ENCODE measurements around the gene KRTAP5-3. TPM values are rescaled to one million over a fixed set of nuclear protein-coding genes. Genes with fewer than 3 reads are reported as not detected.

Gene KRTAP5-3
- total and polyA plus RNA-seq, 2 of the 13 experiments (the other 11 are each of a cell fraction or from before 2014, with no cell fraction given) = not detected

DNA sequence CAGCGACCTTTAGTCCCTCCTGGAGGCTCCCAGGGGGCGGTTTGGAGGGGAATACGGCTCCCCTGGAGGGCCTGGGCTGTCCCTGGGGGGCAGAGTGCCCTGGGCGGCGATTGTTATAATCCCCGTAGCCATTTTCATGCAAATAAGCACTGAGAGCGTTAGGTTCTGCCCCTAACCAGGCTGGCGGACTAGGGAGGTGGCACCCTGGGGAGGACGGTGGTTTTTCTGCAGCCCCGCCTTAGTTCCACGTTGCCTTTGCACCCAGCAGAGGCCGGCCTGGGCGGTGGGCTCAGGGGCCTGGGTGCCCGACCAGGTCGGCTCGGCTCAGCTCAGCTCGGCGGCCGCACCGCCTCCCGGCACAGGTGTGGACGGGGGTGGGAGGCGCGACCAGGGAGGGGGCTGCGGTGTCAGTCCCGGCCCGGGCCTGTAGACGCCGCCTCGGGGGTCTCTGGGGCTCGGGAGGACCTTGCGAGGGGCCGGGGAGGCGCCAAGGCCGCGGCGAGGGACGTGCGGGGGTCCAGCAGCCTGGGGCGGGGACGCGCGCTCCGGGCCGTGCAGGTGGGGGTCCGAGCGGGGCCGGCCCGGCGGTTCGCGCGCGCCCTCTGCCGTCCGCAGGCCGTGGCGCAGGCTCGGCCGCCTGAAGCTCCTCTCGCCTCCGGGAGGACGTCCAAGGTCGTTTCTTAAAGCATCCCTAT is 33.9 kb downstream of the KRTAP5-3 start (continued):
- TF ChIP-seq, protein P1, sequence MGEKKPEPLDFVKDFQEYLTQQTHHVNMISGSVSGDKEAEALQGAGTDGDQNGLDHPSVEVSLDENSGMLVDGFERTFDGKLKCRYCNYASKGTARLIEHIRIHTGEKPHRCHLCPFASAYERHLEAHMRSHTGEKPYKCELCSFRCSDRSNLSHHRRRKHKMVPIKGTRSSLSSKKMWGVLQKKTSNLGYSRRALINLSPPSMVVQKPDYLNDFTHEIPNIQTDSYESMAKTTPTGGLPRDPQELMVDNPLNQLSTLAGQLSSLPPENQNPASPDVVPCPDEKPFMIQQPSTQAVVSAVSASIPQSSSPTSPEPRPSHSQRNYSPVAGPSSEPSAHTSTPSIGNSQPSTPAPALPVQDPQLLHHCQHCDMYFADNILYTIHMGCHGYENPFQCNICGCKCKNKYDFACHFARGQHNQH (CRISPR knock-in tag; IDR thresholded peaks at IDR 0.05) = no peak
- TF ChIP-seq MED1 (CRISPR knock-in tag; IDR thresholded peaks at IDR 0.05) (no peak), ZNF563 (CRISPR knock-in tag; IDR thresholded peaks at IDR 0.05) (no peak), CREB1 (IDR thresholded peaks at IDR 0.05) (no peak), CREB1 (CRISPR knock-in tag; IDR thresholded peaks at IDR 0.05) (no peak), ZNF772 (CRISPR knock-in tag; IDR thresholded peaks at IDR 0.05) (no peak), ZKSCAN5 (CRISPR knock-in tag; IDR thresholded peaks at IDR 0.05) (no peak), ZEB1 (IDR thresholded peaks at IDR 0.05; ENCODE audit: insufficient replicate concordance, low read depth) (peak; percentile 22), RAD21 (CRISPR knock-in tag; IDR thresholded peaks at IDR 0.05) (peak; percentile 94), CCDC6 (CRISPR knock-in tag; IDR thresholded peaks at IDR 0.05) (0 out of 2 replicates have a peak, but pooled peaks have one; percentile 38), NFATC3 (CRISPR knock-in tag; IDR thresholded peaks at IDR 0.05) (no peak), ZNF225 (CRISPR knock-in tag; IDR thresholded peaks at IDR 0.05) (peak; percentile 20; the same call in 1 of the 2 replicates), RBM39 (IDR thresholded peaks at IDR 0.05; ENCODE audit: low read depth, low read length, poor library complexity, severe bottlenecking) (no peak), ZNF432 (CRISPR knock-in tag; IDR thresholded peaks at IDR 0.05; ENCODE audit: borderline replicate concordance) (no peak), ZNF576 (CRISPR knock-in tag; IDR thresholded peaks at IDR 0.05) (no peak), FOXK2 (IDR thresholded peaks at IDR 0.05) (no peak), ZNF343 (CRISPR knock-in tag; IDR thresholded peaks at IDR 0.05) (no peak), ZNF329 (CRISPR knock-in tag; IDR thresholded peaks at IDR 0.05; ENCODE audit: low read depth) (no peak), ZNF790 (CRISPR knock-in tag; IDR thresholded peaks at IDR 0.05; ENCODE audit: borderline replicate concordance) (0 out of 2 replicates have a peak, but pooled peaks have one; percentile 31), ZNF501 (CRISPR knock-in tag; IDR thresholded peaks at IDR 0.05) (peak; percentile 48; the same call in 1 of the 2 replicates), BATF2 (CRISPR knock-in tag; IDR thresholded peaks at IDR 0.05) (no peak), ZNF777 (CRISPR knock-in tag; IDR thresholded peaks at IDR 0.05) (peak; percentile 66), ZNF17 (CRISPR knock-in tag; IDR thresholded peaks at IDR 0.05) (no peak), DNMT3B (CRISPR knock-in tag; conservative IDR thresholded peaks at IDR 0.05) (no peak), STAG1 (CRISPR knock-in tag; IDR thresholded peaks at IDR 0.05) (peak; percentile 65), MZF1 (CRISPR knock-in tag; IDR thresholded peaks at IDR 0.05; ENCODE audit: borderline replicate concordance) (no peak), YEATS4 (CRISPR knock-in tag; IDR thresholded peaks at IDR 0.05; ENCODE audit: borderline replicate concordance) (no peak), NCOA5 (CRISPR knock-in tag; IDR thresholded peaks at IDR 0.05) (no peak), RBFOX2 (IDR thresholded peaks at IDR 0.05; ENCODE audit: low read depth, low read length) (peak; percentile 26; the same call in 1 of the 2 replicates)
- TF ChIP-seq, protein P2, sequence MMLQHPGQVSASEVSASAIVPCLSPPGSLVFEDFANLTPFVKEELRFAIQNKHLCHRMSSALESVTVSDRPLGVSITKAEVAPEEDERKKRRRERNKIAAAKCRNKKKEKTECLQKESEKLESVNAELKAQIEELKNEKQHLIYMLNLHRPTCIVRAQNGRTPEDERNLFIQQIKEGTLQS (CRISPR knock-in tag; IDR thresholded peaks at IDR 0.05) = no peak
- TF ChIP-seq, protein P3, sequence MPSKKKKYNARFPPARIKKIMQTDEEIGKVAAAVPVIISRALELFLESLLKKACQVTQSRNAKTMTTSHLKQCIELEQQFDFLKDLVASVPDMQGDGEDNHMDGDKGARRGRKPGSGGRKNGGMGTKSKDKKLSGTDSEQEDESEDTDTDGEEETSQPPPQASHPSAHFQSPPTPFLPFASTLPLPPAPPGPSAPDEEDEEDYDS (CRISPR knock-in tag; IDR thresholded peaks at IDR 0.05) = no peak
